GM21619 (cell line): ENCODE data around the gene C2orf92.

Source experiments
- ATAC-seq: cut with Tn5 transposase; IDR thresholded peaks from one replicate; pipeline ENCODE4 v1.9.1; 2021; ENCODE audit not compliant: unreplicated experiment

C2orf92 gene

DNA sequence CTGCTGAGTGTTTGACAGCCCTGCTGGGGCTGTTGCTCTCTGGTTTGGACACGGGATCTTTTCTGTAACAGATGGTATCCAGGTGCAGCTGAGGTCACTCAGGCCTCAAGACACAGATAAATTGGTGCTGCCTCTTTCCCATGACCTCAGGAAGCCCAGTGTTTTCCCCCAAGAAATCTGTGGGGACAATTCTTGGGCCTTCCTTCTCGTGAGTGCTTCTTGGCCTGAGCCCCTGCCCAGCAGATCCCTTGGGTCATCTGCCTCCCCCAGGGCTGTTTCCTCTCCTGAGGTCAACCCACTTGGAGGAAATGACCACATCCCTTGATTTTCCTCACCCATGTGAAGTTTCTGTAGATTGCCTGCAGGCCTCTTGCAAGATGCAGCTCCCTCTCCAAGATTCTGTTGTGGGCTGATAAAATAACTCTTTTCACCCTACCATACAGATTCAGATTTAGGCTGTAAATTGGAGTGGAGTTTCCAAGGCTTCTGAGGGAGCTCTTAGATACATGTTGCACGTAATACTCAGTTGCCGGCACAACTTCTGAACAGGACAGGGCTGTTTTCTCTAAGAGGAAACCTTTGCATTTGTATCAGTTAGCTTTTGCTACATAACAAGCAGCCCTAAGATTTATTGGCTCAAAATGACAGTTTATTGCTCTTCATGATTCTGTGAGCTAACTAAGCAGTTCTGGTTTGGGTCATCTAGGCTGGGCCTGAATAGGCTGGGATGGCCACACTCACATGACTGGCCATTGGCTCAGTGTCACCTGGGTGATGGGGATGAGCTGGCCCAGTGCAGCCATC lies 57.0 kb downstream of the C2orf92 start:
- no peak for ATAC-seq

DNA sequence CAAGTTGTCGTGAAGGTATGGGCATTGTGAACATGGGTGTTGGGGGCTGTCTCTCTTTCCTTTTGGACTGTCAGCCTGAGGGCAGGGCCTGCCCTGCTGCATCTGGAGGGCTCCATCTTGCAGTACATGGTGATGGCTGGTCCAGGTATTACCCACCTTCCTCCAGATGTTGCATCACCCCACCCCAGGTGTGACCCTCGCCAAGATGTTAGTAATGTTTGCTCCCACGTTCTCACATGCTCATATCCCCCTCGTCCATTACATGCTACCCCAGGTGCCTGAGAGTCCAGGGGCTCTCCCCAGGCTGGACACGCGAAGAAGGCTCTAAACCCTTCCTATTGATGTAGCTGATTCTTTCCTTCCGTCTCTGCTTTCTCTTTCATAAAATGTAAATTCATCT lies 57.8 kb downstream of the C2orf92 start:
- ATAC-seq = no peak

DNA sequence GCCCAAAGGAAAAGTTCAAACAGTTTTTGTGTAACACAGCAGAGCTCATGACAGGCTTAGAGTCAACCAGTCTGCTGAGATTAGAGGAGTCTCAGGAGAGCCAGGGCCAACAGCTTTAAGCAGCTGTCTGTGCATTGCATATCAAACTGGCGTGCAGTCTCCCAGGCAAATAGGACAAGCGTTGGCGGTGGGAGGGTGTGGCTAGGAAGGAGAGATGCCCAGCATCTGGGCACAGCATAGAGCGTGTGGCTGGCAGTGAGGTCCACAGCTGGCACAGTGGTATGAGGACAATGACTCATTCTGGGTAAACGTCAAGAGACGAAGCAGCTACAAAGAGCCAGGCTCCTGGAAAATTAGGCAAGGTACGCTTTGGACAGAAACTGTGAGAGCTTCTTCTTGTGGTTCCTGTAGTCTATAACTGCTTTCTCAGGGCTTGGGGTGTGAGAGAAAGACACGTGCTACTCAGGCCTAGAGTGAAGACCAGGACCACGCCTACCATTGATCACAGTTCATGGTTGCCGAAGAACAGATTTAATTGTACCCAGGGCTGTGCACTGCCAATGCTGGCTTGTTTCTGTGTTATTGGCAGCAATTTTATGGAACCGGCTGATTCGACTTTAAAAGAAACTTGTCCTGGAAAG lies 58.7 kb downstream of the C2orf92 start:
- no peak for ATAC-seq

DNA sequence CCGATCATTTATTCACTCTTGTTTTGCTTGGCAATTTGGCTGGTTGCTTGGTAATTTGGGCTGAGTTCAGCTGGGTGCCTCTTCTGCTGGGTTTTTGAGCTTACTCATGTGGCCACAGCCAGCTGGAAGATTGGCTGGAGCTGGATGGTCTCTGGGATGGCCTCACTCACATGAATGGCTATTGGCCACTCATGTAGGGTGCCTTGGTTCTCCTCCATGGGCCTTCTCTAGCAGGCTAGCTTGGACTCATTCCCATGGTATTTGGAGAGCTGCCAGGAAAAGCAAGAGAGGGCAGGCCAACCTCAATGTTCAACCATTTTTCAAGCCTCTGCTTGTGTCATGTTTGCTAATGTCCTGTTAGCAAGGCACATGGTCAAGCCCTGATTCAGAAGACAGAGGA lies 60.7 kb downstream of the C2orf92 start:
- no peak for ATAC-seq

DNA sequence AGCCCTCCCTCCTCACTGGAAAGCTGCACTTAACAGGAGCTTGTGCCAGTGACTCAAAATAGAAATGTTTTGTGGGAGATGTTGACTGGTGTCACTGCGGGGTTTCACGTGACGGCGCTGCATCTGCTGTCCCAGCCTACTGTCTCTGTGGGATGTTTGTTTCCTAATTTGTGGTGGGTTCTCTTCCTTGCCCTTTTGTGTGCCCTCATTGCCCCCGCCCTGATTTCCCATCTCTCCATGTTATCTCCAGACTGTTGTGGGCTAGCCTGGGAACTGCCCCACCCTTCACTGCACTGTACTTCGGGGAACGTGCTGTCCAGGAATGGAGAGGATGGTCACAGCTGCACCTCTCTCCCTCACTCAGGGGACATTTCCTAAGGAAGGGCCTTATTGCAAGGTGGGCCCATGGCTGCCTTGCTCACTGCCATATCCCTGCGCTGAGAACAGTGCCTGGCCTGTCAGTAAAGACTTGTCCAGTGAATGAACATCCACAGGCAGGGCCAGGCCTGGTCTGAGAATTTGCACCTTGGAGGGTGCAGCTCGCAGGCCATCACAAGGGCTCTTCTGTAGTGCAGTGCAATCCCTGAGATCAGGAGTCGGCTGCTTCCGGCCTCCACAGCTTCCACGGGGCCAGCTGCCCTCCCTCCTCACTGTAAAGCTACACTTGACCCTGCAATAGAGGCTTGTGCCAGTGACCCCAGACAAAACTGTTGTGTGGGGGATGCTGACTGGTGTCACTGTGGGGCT lies 61.9 kb downstream of the C2orf92 start:
- ATAC-seq = no peak

DNA sequence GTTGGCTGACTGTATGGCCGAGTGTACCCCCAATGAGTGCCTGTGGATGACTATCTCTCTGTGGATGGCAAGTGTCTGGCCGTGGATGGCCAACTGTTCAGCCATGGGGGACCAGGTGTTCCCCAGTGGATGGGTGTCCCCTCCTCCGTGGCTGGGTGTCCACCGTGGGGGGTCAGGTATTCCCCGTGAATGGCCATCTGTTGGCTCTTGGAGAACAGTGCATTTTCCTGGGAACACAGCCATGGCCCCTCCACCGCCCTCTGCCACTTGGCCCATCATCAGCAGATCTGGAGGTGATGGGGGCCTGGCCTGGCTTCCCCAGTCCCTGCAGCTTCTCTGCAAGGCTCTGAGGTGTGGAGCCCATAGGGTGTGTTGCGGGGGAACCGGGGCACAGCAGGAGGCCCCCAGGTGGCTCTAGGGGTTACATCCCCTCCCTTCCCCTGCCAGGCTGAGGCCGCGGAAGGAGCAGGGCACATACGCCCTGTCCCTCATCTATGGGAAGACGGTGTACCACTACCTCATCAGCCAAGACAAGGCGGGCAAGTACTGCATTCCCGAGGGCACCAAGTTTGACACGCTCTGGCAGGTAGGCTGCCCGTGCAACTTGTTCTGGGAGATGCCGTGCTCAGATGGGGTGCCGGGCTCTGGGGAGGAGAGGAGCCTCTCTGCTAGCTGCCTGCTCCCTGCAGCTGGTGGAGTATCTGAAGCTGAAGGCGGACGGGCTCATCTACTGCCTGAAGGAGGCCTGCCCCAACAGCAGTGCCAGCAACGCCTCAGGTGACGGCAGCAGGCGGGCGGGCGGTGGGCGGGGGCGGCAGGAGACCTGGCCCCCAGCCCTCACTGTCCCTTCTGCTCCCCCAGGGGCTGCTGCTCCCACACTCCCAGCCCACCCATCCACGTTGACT lies 63.2 kb downstream of the C2orf92 start:
- ATAC-seq = no peak

DNA sequence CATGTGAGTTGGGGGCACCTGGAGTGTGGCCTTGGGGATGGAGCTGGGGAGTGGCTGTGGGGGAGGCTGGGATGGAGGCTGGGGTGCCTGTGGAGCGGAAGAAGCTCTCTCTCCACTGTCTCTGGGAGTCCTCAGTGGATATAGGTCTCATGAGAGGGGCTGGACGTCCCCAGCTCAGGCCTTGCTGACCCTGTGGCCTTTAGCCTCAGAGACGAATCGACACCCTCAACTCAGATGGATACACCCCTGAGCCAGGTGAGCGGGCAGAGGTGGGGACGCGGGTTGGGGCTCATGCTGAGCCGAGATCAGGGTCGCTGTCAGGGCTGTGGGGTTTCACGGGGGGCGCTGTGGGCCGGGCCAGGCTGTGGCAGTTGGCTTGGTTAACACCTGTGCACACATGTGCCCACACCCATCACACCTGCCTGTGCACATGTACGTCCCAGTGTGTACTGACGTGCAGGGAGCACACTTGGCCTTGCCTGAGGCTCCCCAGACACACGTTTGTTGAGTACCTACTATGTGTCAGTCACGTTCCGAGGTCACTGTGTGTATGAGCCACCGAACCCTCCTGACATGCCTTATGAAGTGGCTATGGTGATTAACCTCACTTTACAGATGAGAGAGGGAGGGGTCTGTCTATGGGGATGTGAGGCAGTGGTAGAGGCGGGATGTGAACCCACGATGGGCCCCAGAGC lies 64.0 kb downstream of the C2orf92 start:
- ATAC-seq = no peak

DNA sequence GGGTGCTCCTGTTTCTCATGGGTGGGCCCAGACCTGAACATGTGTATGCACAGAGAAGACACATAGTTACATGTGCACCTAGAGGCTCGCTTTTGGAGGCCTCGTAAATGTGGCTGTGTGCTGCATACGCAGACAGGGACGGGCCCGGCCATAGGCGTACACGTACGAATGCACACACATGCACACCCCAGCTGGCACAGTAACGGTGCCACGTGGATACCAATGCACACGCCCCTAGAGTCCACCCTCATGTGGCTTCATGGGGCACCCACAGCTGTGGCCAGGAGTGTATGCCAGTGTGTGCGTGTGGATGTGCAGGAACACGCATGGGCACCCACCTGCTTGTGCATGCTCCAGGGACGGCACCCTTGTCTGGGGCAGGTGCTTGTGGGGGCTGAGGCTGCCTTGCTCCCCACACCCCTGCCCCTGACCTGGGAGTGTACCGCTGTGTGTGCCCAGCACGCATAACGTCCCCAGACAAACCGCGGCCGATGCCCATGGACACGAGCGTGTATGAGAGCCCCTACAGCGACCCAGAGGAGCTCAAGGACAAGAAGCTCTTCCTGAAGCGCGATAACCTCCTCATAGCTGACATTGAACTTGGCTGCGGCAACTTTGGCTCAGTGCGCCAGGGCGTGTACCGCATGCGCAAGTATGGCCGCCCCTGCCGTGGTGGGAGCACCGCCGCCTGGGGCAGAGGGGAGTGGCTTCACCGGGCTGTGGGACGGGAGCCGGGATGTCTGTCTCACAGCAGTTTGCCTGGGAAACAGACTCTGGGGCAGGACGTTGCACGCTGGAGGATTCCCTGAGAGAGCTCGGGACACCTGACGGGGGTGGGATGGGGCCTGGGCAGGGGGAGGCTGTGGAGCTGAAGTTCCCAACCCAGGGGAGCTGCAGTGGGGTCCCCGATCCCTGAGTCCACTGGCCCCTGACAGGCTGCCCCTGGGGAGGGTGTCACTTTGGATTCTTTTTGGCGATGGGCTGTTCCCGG lies 64.8 kb downstream of the C2orf92 start:
- ATAC-seq = no peak

DNA sequence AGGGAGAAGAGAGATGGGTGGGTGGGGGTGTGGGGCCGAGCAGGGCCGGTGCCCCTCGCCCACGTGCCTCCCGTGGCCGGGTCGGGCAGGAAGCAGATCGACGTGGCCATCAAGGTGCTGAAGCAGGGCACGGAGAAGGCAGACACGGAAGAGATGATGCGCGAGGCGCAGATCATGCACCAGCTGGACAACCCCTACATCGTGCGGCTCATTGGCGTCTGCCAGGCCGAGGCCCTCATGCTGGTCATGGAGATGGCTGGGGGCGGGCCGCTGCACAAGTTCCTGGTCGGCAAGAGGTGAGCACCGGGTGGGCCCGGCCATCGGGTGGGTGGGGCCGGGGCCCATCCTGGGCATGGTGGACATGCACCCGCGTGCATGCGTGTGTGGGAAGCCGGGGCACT lies 65.6 kb downstream of the C2orf92 start:
- no peak for ATAC-seq

DNA sequence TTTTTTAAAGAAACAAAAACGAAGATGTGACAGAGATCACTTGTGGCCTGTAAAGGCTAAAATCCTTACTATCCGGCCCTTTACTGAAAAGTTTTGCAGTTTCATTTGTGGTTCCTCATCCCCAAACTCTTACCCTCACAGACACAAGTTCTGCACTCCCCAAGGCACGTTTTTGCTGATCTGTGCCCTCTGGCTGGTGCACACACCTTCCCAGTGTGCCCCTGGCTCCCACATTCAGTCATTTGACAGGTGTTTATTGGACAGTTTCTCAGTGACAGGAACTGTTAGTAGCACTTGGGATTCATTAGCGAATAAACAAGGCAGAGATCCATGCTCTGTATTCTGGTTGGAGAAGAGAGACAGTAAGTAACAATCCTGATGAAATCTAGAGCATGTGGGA lies 66.7 kb downstream of the C2orf92 start:
- no peak for ATAC-seq

DNA sequence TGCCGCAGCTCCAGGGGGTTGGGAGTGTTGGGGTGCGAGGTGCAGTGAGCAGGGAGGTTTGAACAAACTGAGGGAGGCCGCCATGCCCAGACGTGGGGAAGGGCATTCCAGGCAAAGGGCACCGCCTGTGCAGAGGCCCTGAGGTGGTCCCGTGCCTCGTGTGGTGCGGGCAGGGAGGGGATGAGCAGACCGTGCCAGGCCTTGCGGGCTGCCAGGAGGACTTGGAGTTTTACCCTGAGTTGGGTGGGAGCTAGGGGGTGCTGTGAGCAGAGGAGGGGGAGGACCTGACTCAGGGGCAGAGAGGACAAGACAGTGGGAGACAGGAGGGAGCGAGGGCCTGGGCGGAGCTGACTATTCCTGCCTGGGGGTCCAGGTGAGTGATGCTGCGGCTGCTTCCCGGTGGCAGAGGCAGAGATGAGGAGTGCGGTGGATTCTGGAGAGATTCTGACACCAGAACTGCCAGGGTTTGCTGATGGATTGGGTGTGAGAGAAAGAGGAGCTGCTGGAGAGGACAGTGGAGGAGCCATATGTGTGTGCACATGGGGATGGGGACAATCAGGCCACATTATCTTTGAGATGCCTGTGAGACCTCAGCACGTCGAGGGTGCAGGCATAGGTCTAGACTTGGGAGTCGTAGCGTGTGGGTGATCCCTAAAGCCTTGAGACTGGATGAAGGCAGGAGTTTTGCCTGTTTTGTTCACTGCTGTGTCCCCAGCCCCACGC lies 67.3 kb downstream of the C2orf92 start:
- no peak for ATAC-seq

DNA sequence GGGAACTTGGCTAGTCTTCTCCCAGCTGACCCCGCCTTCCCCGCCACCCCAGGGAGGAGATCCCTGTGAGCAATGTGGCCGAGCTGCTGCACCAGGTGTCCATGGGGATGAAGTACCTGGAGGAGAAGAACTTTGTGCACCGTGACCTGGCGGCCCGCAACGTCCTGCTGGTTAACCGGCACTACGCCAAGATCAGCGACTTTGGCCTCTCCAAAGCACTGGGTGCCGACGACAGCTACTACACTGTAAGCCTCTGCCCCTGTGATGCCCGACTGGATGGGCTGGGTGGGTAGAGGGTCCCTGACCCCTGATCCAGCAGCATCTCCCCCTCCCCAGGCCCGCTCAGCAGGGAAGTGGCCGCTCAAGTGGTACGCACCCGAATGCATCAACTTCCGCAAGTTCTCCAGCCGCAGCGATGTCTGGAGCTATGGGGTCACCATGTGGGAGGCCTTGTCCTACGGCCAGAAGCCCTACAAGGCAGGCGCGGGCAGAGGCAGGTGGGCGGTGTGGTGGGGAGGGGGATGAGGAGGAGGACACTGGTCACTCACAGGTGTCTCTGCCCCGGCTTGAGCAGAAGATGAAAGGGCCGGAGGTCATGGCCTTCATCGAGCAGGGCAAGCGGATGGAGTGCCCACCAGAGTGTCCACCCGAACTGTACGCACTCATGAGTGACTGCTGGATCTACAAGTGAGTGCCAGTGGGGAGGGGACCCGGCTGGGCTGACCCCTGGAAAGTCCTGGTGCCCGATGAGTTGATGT lies 68.1 kb downstream of the C2orf92 start:
- no peak for ATAC-seq

DNA sequence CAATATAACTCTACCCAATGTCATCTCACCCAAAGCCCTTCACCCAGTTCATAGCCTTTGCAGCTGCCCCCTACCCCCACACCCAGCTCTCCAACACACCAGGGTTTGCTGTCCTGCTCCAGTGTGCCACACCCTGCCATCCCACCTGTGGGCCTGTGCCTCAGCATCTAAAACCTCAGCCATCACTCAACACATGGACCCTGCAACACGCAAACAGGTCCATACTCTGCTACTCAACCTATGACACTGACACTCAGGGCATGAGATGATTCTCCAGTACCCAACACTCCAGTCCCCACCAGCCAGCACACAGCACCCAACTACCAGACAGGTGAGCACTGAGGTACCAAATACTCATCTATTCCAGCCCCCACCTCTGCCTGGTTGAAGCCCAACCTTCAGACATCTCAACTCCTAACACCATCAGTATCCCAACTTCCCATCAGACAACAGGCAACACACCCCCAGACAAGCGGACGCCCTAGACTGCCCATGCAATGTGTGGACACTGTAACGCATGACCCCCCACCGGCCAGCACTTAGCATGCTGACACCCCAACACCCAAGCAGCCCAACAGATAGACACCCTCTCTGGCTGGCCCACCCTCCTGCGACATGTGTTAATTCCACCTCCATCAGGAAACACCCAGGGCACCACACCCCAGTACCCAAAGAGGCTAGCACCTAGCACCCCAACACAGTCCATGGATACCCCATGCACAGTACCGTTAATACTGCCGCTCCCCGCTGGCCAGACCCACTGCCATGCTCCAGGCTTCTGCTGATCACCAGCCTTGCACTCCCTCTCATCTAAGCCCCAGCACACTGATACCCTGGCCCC lies 68.9 kb downstream of the C2orf92 start:
- ATAC-seq = no peak

DNA sequence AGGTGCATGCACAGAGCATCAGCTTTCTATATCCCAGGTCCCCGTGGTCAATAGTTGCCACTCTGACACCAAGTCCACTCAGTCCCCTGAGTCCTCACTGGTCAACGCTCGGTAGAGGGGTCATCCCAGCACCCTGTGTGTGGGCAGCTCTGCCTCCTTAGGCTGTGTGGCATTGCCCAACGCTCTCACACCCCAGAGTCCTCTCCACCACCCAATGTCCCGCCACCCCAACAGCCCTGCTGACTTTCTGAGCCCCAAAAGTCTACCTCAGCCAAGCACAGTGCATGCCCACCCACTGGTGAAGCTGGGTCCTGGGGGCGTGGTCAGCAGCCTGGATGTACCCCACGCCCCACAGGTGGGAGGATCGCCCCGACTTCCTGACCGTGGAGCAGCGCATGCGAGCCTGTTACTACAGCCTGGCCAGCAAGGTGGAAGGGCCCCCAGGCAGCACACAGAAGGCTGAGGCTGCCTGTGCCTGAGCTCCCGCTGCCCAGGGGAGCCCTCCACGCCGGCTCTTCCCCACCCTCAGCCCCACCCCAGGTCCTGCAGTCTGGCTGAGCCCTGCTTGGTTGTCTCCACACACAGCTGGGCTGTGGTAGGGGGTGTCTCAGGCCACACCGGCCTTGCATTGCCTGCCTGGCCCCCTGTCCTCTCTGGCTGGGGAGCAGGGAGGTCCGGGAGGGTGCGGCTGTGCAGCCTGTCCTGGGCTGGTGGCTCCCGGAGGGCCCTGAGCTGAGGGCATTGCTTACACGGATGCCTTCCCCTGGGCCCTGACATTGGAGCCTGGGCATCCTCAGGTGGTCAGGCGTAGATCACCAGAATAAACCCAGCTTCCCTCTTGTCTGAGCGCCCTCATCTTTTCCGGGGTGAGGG lies 69.7 kb downstream of the C2orf92 start:
- ATAC-seq = no peak

DNA sequence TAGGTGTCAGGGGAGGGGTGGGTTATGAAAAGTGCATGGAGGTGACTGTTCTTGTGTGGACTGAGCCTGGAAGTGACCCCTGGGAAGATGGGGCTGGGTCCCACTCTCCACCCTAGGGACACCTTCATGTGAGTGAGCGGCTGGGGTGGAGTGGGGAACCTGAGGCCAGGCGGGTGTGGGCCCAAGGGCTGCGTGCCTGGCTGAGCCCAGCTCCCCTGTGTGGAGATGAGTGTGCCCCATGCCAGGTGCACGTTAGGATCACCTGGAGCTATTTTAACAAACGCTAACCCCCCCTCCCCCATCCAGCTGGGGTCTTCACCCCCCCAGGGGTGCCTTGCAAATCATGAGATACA lies 70.4 kb downstream of the C2orf92 start:
- ATAC-seq = no peak

DNA sequence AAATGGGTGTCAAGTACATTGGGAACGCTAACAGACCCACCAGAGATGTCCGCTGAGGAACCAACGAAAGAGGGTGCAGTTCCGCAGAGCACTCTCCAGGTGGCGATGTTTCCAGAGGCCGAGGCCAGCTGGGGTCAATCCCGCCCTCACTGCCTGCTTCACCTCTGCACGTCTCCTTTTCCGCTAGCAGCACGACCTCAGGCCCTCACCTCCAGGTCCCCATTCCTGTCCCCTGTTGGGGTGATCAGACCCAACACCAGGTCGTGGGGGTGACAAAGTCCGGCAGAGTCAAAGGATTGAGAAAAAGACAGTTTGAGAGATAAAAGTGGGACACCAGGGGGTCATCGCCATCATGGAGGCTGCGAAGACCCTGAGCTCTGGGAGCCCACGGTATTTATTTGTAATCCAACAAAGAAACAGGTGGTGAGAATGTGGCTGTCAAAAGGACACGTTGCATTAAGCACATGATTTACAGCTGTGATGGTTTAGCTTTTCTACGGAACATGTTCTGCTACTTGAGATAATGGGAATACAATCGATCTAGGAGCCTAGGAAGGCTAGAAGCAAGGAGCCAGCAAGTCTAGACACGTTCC lies 71.2 kb downstream of the C2orf92 start:
- no peak for ATAC-seq
